ENCODE data around the gene CD72. TPM values are rescaled to one million over a fixed set of nuclear protein-coding genes. Genes with fewer than 3 reads are reported as not detected.
A peak's percentile ranks its signal among the peaks of the same experiment; 100 is the strongest.
"Not testable (repeated sequence)": the region's sequence is repeated elsewhere in the genome, so short reads cannot be mapped to it uniquely, and the experiment has no call there.

Gene CD72
- total RNA-seq, 2 donors from 2014 or later = 7.0 to 8.8 TPM

- ATAC-seq (peak in 1 of 2 donors; percentile 3), DNase-seq (ENCODE audit: low spot score) (no peak)
- peaks cover 33 to 43% of the 10 kb centered on the region in 2 donors for H3K4me1 Mint-ChIP-seq (ENCODE audit: low read depth in 2 of 2)
- H3K27me3 Mint-ChIP-seq = no peaks in the 10 kb centered on the region
- no peaks in the 10 kb centered on the region for H3K36me3 Mint-ChIP-seq
- peak overlapping the region; percentile 77 for H3K4me3 Mint-ChIP-seq
- no peaks in the 10 kb centered on the region for H3K9me3 Mint-ChIP-seq
- H3K27ac Mint-ChIP-seq = no peak overlapping the region
Measured at GRCh38 chr9:35605351-35606137, 12.7 kb downstream of the CD72 start.

- Mint-ChIP-seq H3K4me3 (peak within 1 kb of the TSS; percentile 97), H3K27me3 (no peaks in the 10 kb centered on the region), H3K36me3 (no peaks in the 10 kb centered on the region), H3K27ac (peak within 1 kb of the TSS; percentile 97 to 99), H3K9me3 (no peaks in the 10 kb centered on the region), H3K4me1 (ENCODE audit: low read depth in 2 of 2) (peaks cover 31 to 43% of the 10 kb centered on the region in 2 donors)
- DNase-seq (ENCODE audit: low spot score) (peak; percentile 93), ATAC-seq (peak; percentile 64 to 74)
Measured at GRCh38 chr9:35604578-35605350, 13.4 kb downstream of the CD72 start, which contains the start of gene TESK1. Gene TESK1 (plus strand): TSS chr9:35605262. CDS start chr9:35605620, 358 bp downstream.

GRCh38 chr9:35603986-35604577, 14.1 kb downstream of the CD72 start:
- Mint-ChIP-seq H3K4me3 (peak overlapping the region; percentile 97), H3K36me3 (no peaks in the 10 kb centered on the region), H3K9me3 (no peaks in the 10 kb centered on the region), H3K27ac (peak overlapping the region; percentile 97 to 99), H3K4me1 (ENCODE audit: low read depth in 2 of 2) (peaks cover 31 to 43% of the 10 kb centered on the region in 2 donors), H3K27me3 (no peaks in the 10 kb centered on the region)
- DNase-seq (ENCODE audit: low spot score) (peak; percentile 100), ATAC-seq (peak; percentile 96)

GRCh38 chr9:35603506-35603985, 14.7 kb downstream of the CD72 start:
- Mint-ChIP-seq H3K36me3 (no peaks in the 10 kb centered on the region), H3K27ac (peak overlapping the region; percentile 97 to 99), H3K4me1 (ENCODE audit: low read depth in 2 of 2) (peaks cover 31 to 43% of the 10 kb centered on the region in 2 donors), H3K4me3 (peak overlapping the region; percentile 97), H3K27me3 (no peaks in the 10 kb centered on the region), H3K9me3 (no peaks in the 10 kb centered on the region)
- no peak for ATAC-seq
- no peak for DNase-seq (ENCODE audit: low spot score)

GRCh38 chr9:35599763-35600604, 18.2 kb downstream of the CD72 start:
- no peaks in the 10 kb centered on the region for H3K27me3 Mint-ChIP-seq
- DNase-seq (ENCODE audit: low spot score) (no peak), ATAC-seq (no peak)
- no peak overlapping the region for H3K4me3 Mint-ChIP-seq
- H3K27ac Mint-ChIP-seq = no peak overlapping the region
- no peaks in the 10 kb centered on the region for H3K9me3 Mint-ChIP-seq
- no peaks in the 10 kb centered on the region for H3K36me3 Mint-ChIP-seq
- H3K4me1 Mint-ChIP-seq (ENCODE audit: low read depth in 2 of 2) = peaks cover 19 to 23% of the 10 kb centered on the region in 2 donors

- H3K4me3 Mint-ChIP-seq = no peak overlapping the region
- H3K9me3 Mint-ChIP-seq = no peaks in the 10 kb centered on the region
- peaks cover 12 to 16% of the 10 kb centered on the region in 2 donors for H3K4me1 Mint-ChIP-seq (ENCODE audit: low read depth in 2 of 2)
- no peak for ATAC-seq
- no peaks in the 10 kb centered on the region for H3K36me3 Mint-ChIP-seq
- H3K27me3 Mint-ChIP-seq = no peaks in the 10 kb centered on the region
- no peak overlapping the region for H3K27ac Mint-ChIP-seq
- DNase-seq (ENCODE audit: low spot score) = no peak
Measured at GRCh38 chr9:35598866-35599590, 19.2 kb downstream of the CD72 start.

- H3K36me3 Mint-ChIP-seq; H3K9me3 Mint-ChIP-seq; H3K4me3 Mint-ChIP-seq; H3K4me1 Mint-ChIP-seq (ENCODE audit: low read depth in 2 of 2); ATAC-seq; H3K27ac Mint-ChIP-seq; H3K27me3 Mint-ChIP-seq; DNase-seq (ENCODE audit: low spot score): not testable (repeated sequence)
Measured at GRCh38 chr9:35596907-35597306, 21.3 kb downstream of the CD72 start.

GRCh38 chr9:35594471-35594870, 23.7 kb downstream of the CD72 start:
- no peak overlapping the region for H3K4me3 Mint-ChIP-seq
- peaks cover 5% of the 10 kb centered on the region for H3K9me3 Mint-ChIP-seq

GRCh38 chr9:35593581-35593980, 24.6 kb downstream of the CD72 start:
- DNase-seq (ENCODE audit: low spot score) = no peak
- no peaks in the 10 kb centered on the region for H3K27me3 Mint-ChIP-seq
- peaks cover 9% of the 10 kb centered on the region for H3K36me3 Mint-ChIP-seq
- H3K4me3 Mint-ChIP-seq = no peak overlapping the region
- no peak for ATAC-seq
- H3K27ac Mint-ChIP-seq = no peak overlapping the region
- H3K4me1 Mint-ChIP-seq (ENCODE audit: low read depth in 2 of 2) = no peaks in the 10 kb centered on the region
- H3K9me3 Mint-ChIP-seq = peaks cover 5% of the 10 kb centered on the region

More at GRCh38 chr9:35594471-35594870, 23.7 kb downstream of the CD72 start:
- ATAC-seq (no peak), DNase-seq (ENCODE audit: low spot score) (no peak)
- H3K4me1 Mint-ChIP-seq (ENCODE audit: low read depth in 2 of 2) = no peaks in the 10 kb centered on the region
- H3K36me3 Mint-ChIP-seq = peaks cover 9% of the 10 kb centered on the region
- no peak overlapping the region for H3K27ac Mint-ChIP-seq
- H3K27me3 Mint-ChIP-seq = no peaks in the 10 kb centered on the region

GRCh38 chr9:35588506-35588905, 29.7 kb downstream of the CD72 start:
- not testable (repeated sequence) for H3K27me3 Mint-ChIP-seq

GRCh38 chr9:35584681-35585080, 33.5 kb downstream of the CD72 start:
- Mint-ChIP-seq H3K4me1 (ENCODE audit: low read depth in 2 of 2) (peaks cover 6 to 19% of the 10 kb centered on the region in 2 donors), H3K36me3 (peaks cover 30% of the 10 kb centered on the region)
- not testable (repeated sequence) for ATAC-seq; DNase-seq (ENCODE audit: low spot score); H3K27me3 Mint-ChIP-seq; H3K9me3 Mint-ChIP-seq; H3K27ac Mint-ChIP-seq; H3K4me3 Mint-ChIP-seq

More at GRCh38 chr9:35588506-35588905, 29.7 kb downstream of the CD72 start:
- not testable (repeated sequence) for H3K4me3 Mint-ChIP-seq; H3K27ac Mint-ChIP-seq; H3K9me3 Mint-ChIP-seq; ATAC-seq; DNase-seq (ENCODE audit: low spot score); H3K4me1 Mint-ChIP-seq (ENCODE audit: low read depth in 2 of 2)
- H3K36me3 Mint-ChIP-seq = peaks cover 20% of the 10 kb centered on the region

GRCh38 chr9:35583521-35583920, 34.7 kb downstream of the CD72 start:
- not testable (repeated sequence) for DNase-seq (ENCODE audit: low spot score); H3K4me3 Mint-ChIP-seq; H3K27ac Mint-ChIP-seq; H3K27me3 Mint-ChIP-seq; ATAC-seq
- Mint-ChIP-seq H3K4me1 (ENCODE audit: low read depth in 2 of 2) (peaks cover 13 to 26% of the 10 kb centered on the region in 2 donors), H3K36me3 (peaks cover 40% of the 10 kb centered on the region), H3K9me3 (peaks cover 13% of the 10 kb centered on the region)

All from natural killer cell treated with Interleukin-12 subunit alpha and Interleukin-12 subunit beta and Interleukin-15 and Interleukin-18, amount 100 ng/mL, for 72 hours (primary cell).